ENCODE measurements around the gene ESRRG.

- no peak for TF ChIP-seq CBX5 (IDR thresholded peaks at IDR 0.05; ENCODE audit: low read depth, low read length)
- no peak for TF ChIP-seq POLR2AphosphoS5 (IDR thresholded peaks at IDR 0.05; ENCODE audit: low read depth, low read length)
Measured at GRCh38 chr1:216614011-216614934, 109.0 kb downstream of the ESRRG start.

All from H1 (cell line).